Measurements from ENCODE around the gene LRPAP1.
"Not testable (repeated sequence)": the region's sequence is repeated elsewhere in the genome, so short reads cannot be mapped to it uniquely, and the experiment has no call there.

LRPAP1 gene

GRCh38 chr4:3520796-3521600 lies 11.2 kb downstream of the LRPAP1 start:
- DNase-seq (ENCODE audit: extremely low read depth in 1 of 2, low read depth in 1 of 2), result no peak

- no peak for DNase-seq (ENCODE audit: extremely low read depth in 1 of 2, low read depth in 1 of 2)
These were observed 11.9 kb downstream of the LRPAP1 start for GRCh38 chr4:3520276-3520675.

GRCh38 chr4:3519468-3520264 lies 12.6 kb downstream of the LRPAP1 start:
- no peak for DNase-seq (ENCODE audit: extremely low read depth in 1 of 2, low read depth in 1 of 2)

GRCh38 chr4:3518941-3519340 lies 13.3 kb downstream of the LRPAP1 start:
- DNase-seq (ENCODE audit: extremely low read depth in 1 of 2, low read depth in 1 of 2), result no peak

- no peak for DNase-seq (ENCODE audit: extremely low read depth in 1 of 2, low read depth in 1 of 2)
These were observed 13.7 kb downstream of the LRPAP1 start for GRCh38 chr4:3518511-3518880.

DNA sequence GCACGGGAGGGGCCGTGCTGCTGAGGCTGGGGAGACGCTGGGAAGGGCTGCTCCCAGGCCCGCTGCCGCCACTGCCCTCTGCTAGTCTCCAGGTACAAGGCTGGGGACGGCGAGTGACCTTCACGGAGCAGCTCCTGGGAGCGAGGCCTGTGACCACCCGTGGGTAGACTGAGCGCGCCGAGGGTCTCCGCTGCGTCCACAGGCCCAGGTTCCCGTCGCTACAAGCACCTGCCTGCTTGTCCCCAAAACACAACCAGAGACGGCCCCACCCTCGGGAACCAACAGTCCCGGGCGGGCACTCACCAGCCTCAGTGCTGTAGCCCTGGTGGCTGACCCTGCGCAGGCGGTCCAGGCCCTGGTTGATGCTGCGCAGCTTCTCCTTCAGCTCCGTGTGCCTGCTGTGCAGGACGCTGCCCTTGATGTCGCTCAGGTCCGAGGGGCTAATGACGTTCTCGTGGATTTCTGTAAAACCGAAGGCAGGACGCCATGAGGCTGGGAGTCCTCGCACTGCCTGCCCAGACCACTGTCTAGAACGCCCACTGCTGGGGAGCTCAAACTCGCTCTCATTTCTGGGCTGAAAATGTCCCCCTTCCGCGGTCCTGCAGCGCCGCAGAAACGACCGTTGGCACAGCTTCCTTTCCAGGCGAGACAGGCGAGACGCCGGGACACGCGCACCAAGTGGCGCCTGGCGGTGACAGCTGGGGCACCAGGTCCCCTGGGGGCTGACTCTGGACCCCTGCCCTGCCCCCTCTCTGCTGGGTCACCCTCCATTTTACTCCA lies 14.3 kb downstream of the LRPAP1 start:
- no peak for DNase-seq (ENCODE audit: extremely low read depth in 1 of 2, low read depth in 1 of 2)

GRCh38 chr4:3516836-3517730 lies 15.1 kb downstream of the LRPAP1 start:
- no peak for DNase-seq (ENCODE audit: extremely low read depth in 1 of 2, low read depth in 1 of 2)

DNA sequence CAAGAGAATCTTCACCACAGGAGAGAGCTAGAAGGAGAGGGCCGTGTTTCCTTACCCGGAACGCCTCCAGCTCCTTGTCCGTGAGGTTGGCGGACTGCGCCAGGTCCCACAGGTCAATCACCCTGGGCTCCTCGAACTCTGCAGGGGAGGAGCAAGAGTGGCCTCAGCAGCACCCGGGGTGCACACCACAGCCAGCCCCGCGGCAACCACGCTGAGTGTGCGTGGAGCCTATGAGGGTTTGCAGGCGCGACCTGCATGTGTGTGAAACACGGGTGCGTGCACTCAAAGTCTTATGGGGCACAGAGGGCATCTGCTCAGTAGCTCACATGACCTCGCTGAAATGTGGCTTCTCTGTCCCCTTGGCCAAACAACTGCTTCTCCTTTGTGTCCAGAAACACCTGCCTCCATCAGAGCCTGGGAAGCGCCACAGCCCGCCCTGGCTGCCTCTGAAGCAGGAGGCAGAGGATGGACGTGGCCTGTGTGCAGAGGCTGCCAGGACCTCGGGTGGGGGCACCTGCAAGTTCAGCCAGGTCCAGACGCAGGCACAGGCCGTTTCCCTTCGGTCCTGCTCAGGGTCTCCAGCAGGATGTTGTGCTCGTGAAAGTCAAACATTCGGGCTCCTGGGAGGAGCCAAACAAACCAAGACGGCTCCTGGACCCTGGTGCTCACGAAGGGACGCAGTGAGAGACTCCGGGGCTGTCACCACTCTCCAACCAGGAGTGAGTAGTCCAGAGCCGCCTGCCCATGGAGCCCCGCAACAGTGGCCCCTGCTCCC lies 16.0 kb downstream of the LRPAP1 start:
- no peak for DNase-seq (ENCODE audit: extremely low read depth in 1 of 2, low read depth in 1 of 2)

GRCh38 chr4:3515646-3516045 lies 16.6 kb downstream of the LRPAP1 start:
- DNase-seq (ENCODE audit: extremely low read depth in 1 of 2, low read depth in 1 of 2), result no peak

DNA sequence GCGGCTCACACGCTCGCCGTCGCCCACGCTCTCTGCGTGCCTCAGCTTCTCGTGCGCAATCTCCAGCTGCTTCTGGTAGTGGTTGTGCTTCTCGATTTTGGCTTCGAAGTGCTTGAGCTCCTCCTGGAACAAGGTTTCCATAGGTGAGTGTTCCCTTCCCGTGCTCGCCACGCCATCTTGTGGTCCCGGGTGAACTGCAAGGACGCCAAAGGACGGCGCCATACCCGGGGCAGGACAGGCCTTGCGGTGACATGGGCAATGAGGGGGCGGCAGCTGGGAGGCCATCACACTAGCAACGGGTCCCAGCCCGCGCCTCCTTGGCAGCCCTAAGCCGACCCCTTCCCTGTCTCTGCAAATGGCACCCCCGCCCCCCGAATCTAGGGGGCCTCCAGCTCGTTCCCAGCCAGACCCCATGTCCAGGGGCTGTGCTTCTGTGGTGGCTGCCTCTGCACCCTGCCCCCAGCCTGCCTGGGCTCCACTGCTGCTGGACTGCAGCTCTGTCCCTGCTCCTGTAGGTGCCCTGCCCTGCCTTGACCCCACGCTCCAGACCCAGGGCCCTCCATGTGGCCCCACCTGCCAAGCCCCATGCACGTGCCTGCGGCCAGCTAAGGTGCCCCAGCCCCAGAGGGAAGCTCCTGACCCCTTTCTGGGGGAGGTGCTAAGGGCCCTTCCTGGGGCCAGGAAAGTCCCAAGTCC lies 17.3 kb downstream of the LRPAP1 start:
- no peak for DNase-seq (ENCODE audit: extremely low read depth in 1 of 2, low read depth in 1 of 2)

- no peak for DNase-seq (ENCODE audit: extremely low read depth in 1 of 2, low read depth in 1 of 2)
These were observed 17.9 kb downstream of the LRPAP1 start for GRCh38 chr4:3514221-3514780.

- DNase-seq (ENCODE audit: extremely low read depth in 1 of 2, low read depth in 1 of 2), result no peak
These were observed 18.4 kb downstream of the LRPAP1 start for GRCh38 chr4:3513807-3514206.

GRCh38 chr4:3512719-3513118 lies 19.5 kb downstream of the LRPAP1 start:
- DNase-seq (ENCODE audit: extremely low read depth in 1 of 2, low read depth in 1 of 2), result no peak

DNA sequence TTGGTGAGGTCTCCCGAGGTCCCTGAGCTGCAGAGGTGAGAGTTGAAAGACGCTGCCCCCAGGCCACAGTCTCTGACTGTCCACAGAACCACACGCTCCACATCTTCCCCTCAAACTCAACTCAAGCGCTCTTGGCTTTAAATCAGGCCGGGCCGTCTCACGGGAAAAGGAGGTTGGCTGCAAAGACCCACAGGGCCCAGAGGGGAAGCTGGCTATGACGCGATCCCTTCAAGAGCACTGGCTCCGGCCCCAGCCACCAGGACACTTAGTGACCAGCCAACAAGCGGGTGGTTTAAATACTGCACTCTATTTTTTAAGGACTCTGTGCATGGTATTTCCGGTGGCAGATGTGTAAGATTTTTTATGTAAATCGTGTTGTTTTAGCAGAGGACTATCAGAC lies 19.9 kb downstream of the LRPAP1 start:
- no peak for DNase-seq (ENCODE audit: extremely low read depth in 1 of 2, low read depth in 1 of 2)

DNA sequence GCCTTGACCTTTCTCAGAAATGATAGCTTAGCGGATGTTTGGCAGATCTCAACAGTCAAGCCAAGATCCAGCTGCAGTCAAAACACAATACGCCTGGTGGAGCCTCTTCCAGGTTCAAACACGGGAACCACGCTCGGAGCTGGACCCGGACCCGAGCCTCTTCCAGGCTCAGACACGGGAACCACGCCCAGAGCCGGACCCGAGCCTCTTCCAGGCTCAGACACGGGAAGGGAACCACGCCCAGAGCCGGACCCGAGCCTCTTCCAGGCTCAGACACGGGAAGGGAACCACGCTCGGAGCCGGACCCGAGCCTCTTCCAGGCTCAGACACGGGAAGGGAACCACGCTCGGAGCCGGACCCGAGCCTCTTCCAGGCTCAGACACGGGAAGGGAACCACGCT lies 20.6 kb downstream of the LRPAP1 start:
- DNase-seq (ENCODE audit: extremely low read depth in 1 of 2, low read depth in 1 of 2), result not testable (repeated sequence)

DNA sequence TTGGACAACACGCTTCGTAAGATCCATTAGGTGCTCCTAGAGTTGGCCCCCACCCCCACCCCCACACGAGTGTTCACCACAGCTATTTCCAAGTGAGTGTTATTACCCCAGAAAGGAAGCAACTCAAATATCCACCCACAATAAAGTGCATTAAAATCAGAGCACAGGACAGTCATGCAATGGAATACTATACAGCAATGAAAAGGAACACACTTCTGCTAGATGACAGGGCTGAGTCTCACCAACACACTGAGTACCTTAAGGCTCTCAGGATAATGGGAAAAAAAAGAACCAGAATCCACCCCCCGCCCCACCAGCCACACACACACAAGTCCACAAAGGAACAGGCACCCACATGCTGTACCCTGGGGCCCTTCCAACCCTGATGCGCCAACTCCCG lies 21.0 kb downstream of the LRPAP1 start:
- DNase-seq (ENCODE audit: extremely low read depth in 1 of 2, low read depth in 1 of 2), result no peak

GRCh38 chr4:3510481-3510880 lies 21.7 kb downstream of the LRPAP1 start:
- DNase-seq (ENCODE audit: extremely low read depth in 1 of 2, low read depth in 1 of 2), result no peak

GRCh38 chr4:3508542-3508941 lies 23.7 kb downstream of the LRPAP1 start:
- no peak for DNase-seq (ENCODE audit: extremely low read depth in 1 of 2, low read depth in 1 of 2)

- DNase-seq (ENCODE audit: extremely low read depth in 1 of 2, low read depth in 1 of 2), result no peak
These were observed 27.0 kb downstream of the LRPAP1 start for GRCh38 chr4:3505231-3505630.

Data from stimulated activated CD8-positive, alpha-beta memory T cell treated with anti-CD3 and anti-CD28 coated beads, Interleukin-7, amount 100 ng/mL, for 48 hours (primary cell).